Upper lobe of left lung (tissue), 4 donors: ENCODE results near the gene SCGB2A2.

Experiments
- EP300 ChIP-seq, 4 donors: sonication (generic); formaldehyde crosslinking; IDR thresholded peaks; one replicate each; pipeline ENCODE4 v1.5.1; 2017; ENCODE audit warnings: antibody characterized with exemption in 4 of 4, control low read depth in 2 of 4
- POLR2A ChIP-seq, 4 donors: fragments of 450-650 bp; IDR thresholded peaks; one replicate each; pipeline ENCODE4 v1.5.1; 2016 to 2017; ENCODE audit warnings: antibody characterized with exemption in 4 of 4, mild to moderate bottlenecking in 2 of 4
- TF ChIP-seq, protein P1 (sequence below), 6 experiments: fragments of 450-650 bp in 4 of 6; fragments of 200-600 bp in 2 of 6; sonication (generic) in 2 of 6; IDR thresholded peaks; one replicate each; pipeline ENCODE4 v1.5.1; 2016 to 2019; ENCODE audit warnings: antibody characterized with exemption in 6 of 6

DNA sequence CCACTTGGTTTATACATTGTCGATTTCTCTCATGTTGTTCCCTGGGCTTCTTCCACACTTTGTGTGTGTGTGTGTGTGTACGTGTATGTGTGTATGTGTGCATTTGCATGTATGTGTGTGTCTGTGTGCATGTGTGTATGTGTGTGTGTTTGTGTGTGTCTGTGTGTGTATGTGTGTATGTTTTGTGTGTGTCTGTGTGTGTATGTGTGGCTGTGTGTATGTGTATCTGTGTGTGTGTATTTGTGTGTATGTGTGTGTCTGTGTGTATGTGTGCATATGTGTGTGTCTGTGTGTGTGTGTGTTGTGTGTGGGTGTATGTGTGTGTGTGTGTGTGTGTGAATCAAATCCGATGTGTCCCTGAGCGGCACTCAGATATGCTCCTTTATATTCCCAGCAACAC, 32.5 kb upstream of the SCGB2A2 start:
- TF ChIP-seq, protein P1, sequence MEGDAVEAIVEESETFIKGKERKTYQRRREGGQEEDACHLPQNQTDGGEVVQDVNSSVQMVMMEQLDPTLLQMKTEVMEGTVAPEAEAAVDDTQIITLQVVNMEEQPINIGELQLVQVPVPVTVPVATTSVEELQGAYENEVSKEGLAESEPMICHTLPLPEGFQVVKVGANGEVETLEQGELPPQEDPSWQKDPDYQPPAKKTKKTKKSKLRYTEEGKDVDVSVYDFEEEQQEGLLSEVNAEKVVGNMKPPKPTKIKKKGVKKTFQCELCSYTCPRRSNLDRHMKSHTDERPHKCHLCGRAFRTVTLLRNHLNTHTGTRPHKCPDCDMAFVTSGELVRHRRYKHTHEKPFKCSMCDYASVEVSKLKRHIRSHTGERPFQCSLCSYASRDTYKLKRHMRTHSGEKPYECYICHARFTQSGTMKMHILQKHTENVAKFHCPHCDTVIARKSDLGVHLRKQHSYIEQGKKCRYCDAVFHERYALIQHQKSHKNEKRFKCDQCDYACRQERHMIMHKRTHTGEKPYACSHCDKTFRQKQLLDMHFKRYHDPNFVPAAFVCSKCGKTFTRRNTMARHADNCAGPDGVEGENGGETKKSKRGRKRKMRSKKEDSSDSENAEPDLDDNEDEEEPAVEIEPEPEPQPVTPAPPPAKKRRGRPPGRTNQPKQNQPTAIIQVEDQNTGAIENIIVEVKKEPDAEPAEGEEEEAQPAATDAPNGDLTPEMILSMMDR (IDR thresholded peaks at IDR 0.05) = no peak
- no peak for TF ChIP-seq POLR2A (IDR thresholded peaks at IDR 0.05)
- no peak for TF ChIP-seq EP300 (IDR thresholded peaks at IDR 0.05)
